Smooth muscle cell (in vitro differentiated cells): ENCODE results near the gene PROSER2. TPM values are rescaled to one million over a fixed set of nuclear protein-coding genes. Genes with fewer than 3 reads are reported as not detected.

Experiments
- DNase-seq: peaks from one replicate; lab custom pipeline; 2025; ENCODE audit not compliant: unreplicated experiment; lab: John Stamatoyannopoulos, UW
- H2AFZ ChIP-seq: fragments of 200-600 bp; sonication (generic); 2 replicates; pipeline ENCODE4 v1.6.0; 2016; ENCODE audit warnings: antibody characterized with exemption, low read depth, mild to moderate bottlenecking
- H3F3A ChIP-seq: fragments of 200-600 bp; sonication (generic); 2 replicates; pipeline ENCODE4 v1.6.0; 2017; ENCODE audit warnings: antibody characterized with exemption, low read depth
- H3K27ac ChIP-seq: fragments of 200-600 bp; sonication (generic); 2 replicates; pipeline ENCODE4 v1.5.1; 2016; ENCODE audit warnings: low read depth, mild to moderate bottlenecking
- H3K27me3 ChIP-seq: fragments of 200-600 bp; sonication (generic); 2 replicates; pipeline ENCODE4 v1.6.1; 2016; ENCODE audit warnings: low read depth, mild to moderate bottlenecking
- H3K36me3 ChIP-seq: fragments of 200-600 bp; sonication (generic); 2 replicates; pipeline ENCODE4 v1.5.1; 2016; ENCODE audit warnings: low read depth
- H3K4me1 ChIP-seq: fragments of 200-600 bp; sonication (generic); 2 replicates; pipeline ENCODE4 v1.5.1; 2016; ENCODE audit warnings: low read depth
- H3K4me2 ChIP-seq: fragments of 200-600 bp; sonication (generic); 2 replicates; pipeline ENCODE4 v1.6.0; 2016; ENCODE audit warnings: mild to moderate bottlenecking
- H3K4me3 ChIP-seq: fragments of 200-600 bp; sonication (generic); 2 replicates; pipeline ENCODE4 v1.5.1; 2016; ENCODE audit warnings: mild to moderate bottlenecking
- H3K79me2 ChIP-seq: fragments of 200-600 bp; sonication (generic); 2 replicates; pipeline ENCODE4 v1.6.0; 2016; ENCODE audit warnings: low read depth, mild to moderate bottlenecking
- H3K9ac ChIP-seq: fragments of 200-600 bp; sonication (generic); 2 replicates; pipeline ENCODE4 v1.6.0; 2016; ENCODE audit warnings: low read depth
- H3K9me3 ChIP-seq: fragments of 200-600 bp; sonication (generic); replicated peaks from 2 replicates; pipeline ENCODE4 v1.5.1; 2016; ENCODE audit warnings: low read depth
- H4K20me1 ChIP-seq: fragments of 200-600 bp; sonication (generic); 2 replicates; pipeline ENCODE4 v1.6.0; 2016; ENCODE audit warnings: low read depth
- CTCF ChIP-seq: fragments of 200-600 bp; sonication (generic); IDR thresholded peaks from 2 replicates; pipeline ENCODE4 v1.5.1; 2017; ENCODE audit warnings: borderline replicate concordance, mild to moderate bottlenecking, antibody characterized with exemption; ENCODE audit not compliant: insufficient read depth, poor library complexity, severe bottlenecking
- WGBS: methylation state at CpG from one replicate; pipeline ENCODE4 v1.1.7; 2016; ENCODE audit warnings: low lambda C conversion rate; 5-methylcytosine and 5-hydroxymethylcytosine counted together
- polyA plus RNA-seq: library from polyadenylated mRNA; unstranded; fragments of >200 nt; fragmentation: Nextera tagmentation; extraction: Ambion mirVana; gene quantifications from 2 replicates; pipeline ENCODE4 v1.2.1, GENCODE V29; 2016
- total RNA-seq: library from RNA; depleted of rRNA; stranded (reverse); fragments of >200 nt; gene quantifications from 2 replicates; pipeline ENCODE4 v1.2.3, GENCODE V29; 2014

Gene PROSER2
- total and polyA plus RNA-seq, 2 experiments from 2014 or later, result 4.9 to 8.2 TPM

GRCh38 chr10:11864727-11865126 is 41.6 kb downstream of the PROSER2 start:
- Histone ChIP-seq H3K27ac (no peak overlapping the region), H3F3A (no peaks in the 10 kb centered on the region), H3K79me2 (no peaks in the 10 kb centered on the region), H3K4me3 (no peak overlapping the region), H2AFZ (no peak overlapping the region), H3K4me1 (no peaks in the 10 kb centered on the region), H3K9ac (no peak overlapping the region), H3K36me3 (no peaks in the 10 kb centered on the region), H4K20me1 (no peaks in the 10 kb centered on the region), H3K9me3 (no peaks in the 10 kb centered on the region), H3K4me2 (no peak overlapping the region), H3K27me3 (no peaks in the 10 kb centered on the region)
- 79% methylated on average over 6 of the region's 6 CpGs for WGBS
- no peak for DNase-seq
- TF ChIP-seq CTCF, result no peak

GRCh38 chr10:11865561-11865960 is 42.4 kb downstream of the PROSER2 start:
- no peak for DNase-seq
- Histone ChIP-seq H4K20me1 (no peaks in the 10 kb centered on the region), H3F3A (no peaks in the 10 kb centered on the region), H3K36me3 (no peaks in the 10 kb centered on the region), H3K4me1 (no peaks in the 10 kb centered on the region), H3K4me2 (no peak overlapping the region), H3K9me3 (no peaks in the 10 kb centered on the region), H3K27me3 (no peaks in the 10 kb centered on the region), H3K4me3 (no peak overlapping the region), H3K9ac (no peak overlapping the region), H3K79me2 (no peaks in the 10 kb centered on the region), H3K27ac (no peak overlapping the region), H2AFZ (no peak overlapping the region)
- no peak for TF ChIP-seq CTCF
- WGBS, result 83% methylated on average over 11 of the region's 11 CpGs

DNA sequence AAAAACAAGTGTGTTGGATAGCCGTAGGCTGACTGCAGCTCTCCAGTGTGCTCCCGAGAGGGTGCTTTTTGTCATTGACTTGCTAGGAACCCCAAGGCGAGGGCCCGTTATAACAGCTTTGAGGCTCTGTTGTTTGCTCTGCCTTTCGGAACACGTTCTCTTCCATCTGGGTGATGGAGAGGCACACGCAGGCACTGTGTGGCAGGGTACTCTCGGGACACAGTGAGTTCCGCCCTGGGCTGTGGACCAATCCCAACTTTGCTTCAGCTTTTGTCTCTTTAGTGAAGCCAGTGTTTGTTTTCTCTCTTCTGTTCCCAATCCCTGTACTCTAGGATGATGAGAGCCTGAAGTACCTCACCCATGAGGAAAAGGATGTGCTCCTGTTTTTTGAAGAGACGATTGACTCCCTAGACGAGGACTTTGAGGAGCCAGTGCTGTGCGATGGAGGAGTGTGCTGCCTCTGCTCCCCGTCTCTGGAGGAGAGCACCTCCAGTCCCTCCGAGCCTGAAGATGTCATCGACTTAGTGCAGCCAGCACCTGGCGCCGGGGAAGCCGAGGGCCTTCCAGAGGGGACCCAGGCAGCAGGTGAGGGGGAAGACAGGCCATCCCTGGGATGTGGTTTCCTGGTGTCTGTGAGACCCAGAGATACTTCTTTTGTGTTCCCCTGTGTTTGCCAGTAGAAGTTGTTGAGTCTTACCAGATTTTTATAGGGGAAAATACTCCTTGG is 43.2 kb downstream of the PROSER2 start:
- WGBS, result 96% methylated on average over 18 of the region's 18 CpGs
- no peak for DNase-seq
- Histone ChIP-seq H3K9me3 (no peaks in the 10 kb centered on the region), H3K27ac (no peak overlapping the region), H2AFZ (no peak overlapping the region), H4K20me1 (no peaks in the 10 kb centered on the region), H3K27me3 (no peaks in the 10 kb centered on the region), H3K4me2 (no peak overlapping the region), H3K4me1 (peaks cover 3% of the 10 kb centered on the region), H3K79me2 (no peaks in the 10 kb centered on the region), H3F3A (peaks cover 4% of the 10 kb centered on the region), H3K9ac (no peak overlapping the region), H3K4me3 (no peak overlapping the region), H3K36me3 (no peaks in the 10 kb centered on the region)
- no peak for TF ChIP-seq CTCF

DNA sequence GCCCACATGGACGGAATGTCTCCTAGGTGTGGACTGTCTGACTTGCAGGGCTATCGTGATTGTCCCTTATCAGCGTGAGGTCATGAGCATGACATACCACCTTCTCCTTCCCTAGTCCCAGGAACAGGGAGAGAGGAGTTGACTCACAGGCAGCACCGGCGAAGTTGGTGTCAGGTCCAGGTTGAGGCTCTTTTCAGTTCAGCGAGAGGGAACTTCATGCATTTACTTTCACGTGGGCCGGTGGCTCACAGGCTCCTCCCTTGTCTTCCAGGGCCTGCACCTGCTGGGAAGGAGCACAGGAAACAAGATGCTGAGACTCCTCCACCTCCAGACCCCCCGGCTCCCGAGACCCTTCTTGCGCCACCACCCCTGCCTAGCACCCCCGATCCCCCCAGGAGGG is 46.1 kb downstream of the PROSER2 start:
- no peak overlapping the region for H2AFZ ChIP-seq
- no peaks in the 10 kb centered on the region for H3K9me3 ChIP-seq
- WGBS, result 91% methylated on average over 12 of the region's 12 CpGs
- no peaks in the 10 kb centered on the region for H3K36me3 ChIP-seq
- no peak overlapping the region for H3K4me2 ChIP-seq
- no peak overlapping the region for H3K27ac ChIP-seq
- no peak for DNase-seq
- no peaks in the 10 kb centered on the region for H3K79me2 ChIP-seq
- peaks cover 5% of the 10 kb centered on the region for H3F3A ChIP-seq
- no peaks in the 10 kb centered on the region for H3K27me3 ChIP-seq
- TF ChIP-seq CTCF, result no peak
- no peaks in the 10 kb centered on the region for H4K20me1 ChIP-seq
- H3K9ac ChIP-seq, result no peak overlapping the region
- no peak overlapping the region for H3K4me3 ChIP-seq
- H3K4me1 ChIP-seq, result peaks cover 10% of the 10 kb centered on the region
